Erythroblast (primary cell): ENCODE measurements around the gene LYST.

ENCODE experiments used
- DNase-seq, 2 experiments: peaks; one replicate each; lab custom pipeline; 2025; lab: John Stamatoyannopoulos, UW
- GATA1 ChIP-seq: IDR thresholded peaks from 2 replicates; pipeline ENCODE4 v1.6.1; 2011; ENCODE audit warnings: low read depth, mild to moderate bottlenecking, control low read depth, low read length, moderate library complexity
- POLR2A ChIP-seq: IDR thresholded peaks from 2 replicates; pipeline ENCODE4 v1.6.1; 2011; ENCODE audit warnings: mild to moderate bottlenecking, low read length

The LYST gene

GRCh38 chr1:235875036-235875597 lies 8.4 kb upstream of the LYST start:
- no peak for DNase-seq
- no peak for TF ChIP-seq POLR2A
- TF ChIP-seq GATA1 = no peak

GRCh38 chr1:235874261-235874660 lies 7.6 kb upstream of the LYST start:
- DNase-seq = no peak

GRCh38 chr1:235873571-235873970 lies 6.9 kb upstream of the LYST start:
- TF ChIP-seq GATA1 (no peak), POLR2A (no peak)

More at GRCh38 chr1:235874261-235874660, 7.6 kb upstream of the LYST start:
- TF ChIP-seq GATA1 (no peak), POLR2A (no peak)

GRCh38 chr1:235873045-235873444 lies 6.3 kb upstream of the LYST start:
- TF ChIP-seq POLR2A (no peak), GATA1 (no peak)
- DNase-seq = no peak

More at GRCh38 chr1:235873571-235873970, 6.9 kb upstream of the LYST start:
- DNase-seq = no peak

- TF ChIP-seq GATA1 (no peak), POLR2A (no peak)
- no peak for DNase-seq
Measured at GRCh38 chr1:235872270-235872669, 5.6 kb upstream of the LYST start.

GRCh38 chr1:235867903-235868469 lies 1.3 kb upstream of the LYST start:
- TF ChIP-seq POLR2A = no peak
- TF ChIP-seq GATA1 = no peak
- no peak for DNase-seq

- peak; percentile 96 to 98 for DNase-seq
- TF ChIP-seq POLR2A (peak; percentile 91), GATA1 (no peak)
Measured at GRCh38 chr1:235866913-235867845, 473 bp upstream of the LYST start.

GRCh38 chr1:235865565-235866204 lies 1.0 kb downstream of the LYST start:
- DNase-seq = peak in 1 of 2 experiments; percentile 68
- no peak for TF ChIP-seq POLR2A
- TF ChIP-seq GATA1 = no peak

GRCh38 chr1:235864931-235865525 lies 1.7 kb downstream of the LYST start:
- peak in 1 of 2 experiments; percentile 15 for DNase-seq
- TF ChIP-seq POLR2A = no peak
- no peak for TF ChIP-seq GATA1

GRCh38 chr1:235864469-235864868 lies 2.2 kb downstream of the LYST start:
- DNase-seq = no peak
- no peak for TF ChIP-seq GATA1
- no peak for TF ChIP-seq POLR2A

GRCh38 chr1:235863699-235864093 lies 3.0 kb downstream of the LYST start:
- no peak for DNase-seq
- no peak for TF ChIP-seq POLR2A
- no peak for TF ChIP-seq GATA1

GRCh38 chr1:235861857-235862256 lies 4.8 kb downstream of the LYST start:
- TF ChIP-seq GATA1 = no peak
- TF ChIP-seq POLR2A = no peak
- no peak for DNase-seq

- no peak for TF ChIP-seq POLR2A
- TF ChIP-seq GATA1 = no peak
- no peak for DNase-seq
Measured at GRCh38 chr1:235860829-235861228, 5.9 kb downstream of the LYST start.
